OCI-LY3 (cell line): ENCODE data around the gene RGS6.

Source experiments
- CTCF ChIP-seq: fragments of 200-600, 300-600 bp; sonication (generic); IDR thresholded peaks from 2 replicates; pipeline ENCODE4 v1.5.1; 2014; ENCODE audit warnings: antibody characterized with exemption, low read length, low read depth
- EZH2phosphoT487 ChIP-seq: fragments of 200-600 bp; shearing (Covaris generic); IDR thresholded peaks from 2 replicates; pipeline ENCODE4 v1.6.1; 2018; ENCODE audit warnings: antibody characterized with exemption, mixed run types, low read depth

GRCh38 chr14:72142328-72142727 lies 210.1 kb downstream of the RGS6 start:
- TF ChIP-seq CTCF (no peak), EZH2phosphoT487 (no peak)
